Measurements from ENCODE around the gene ME3.

Gene ME3

GRCh38 chr11:86595451-86595850 is 77.0 kb downstream of the ME3 start:
- in situ Hi-C loops (cut with HindIII; ENCODE audit: low sequenced_read_pairs), result no loop called here
- DNase-seq (ENCODE audit: low read depth), result no peak
- no peak overlapping the region for H3K4me3 ChIP-seq (ENCODE audit: low read depth, low read length)
- no peak for TF ChIP-seq CTCF (IDR thresholded peaks at IDR 0.05; ENCODE audit: low read depth, low read length, missing control alignments)

- TF ChIP-seq CTCF (IDR thresholded peaks at IDR 0.05; ENCODE audit: low read depth, low read length, missing control alignments), result no peak
- no peak for DNase-seq (ENCODE audit: low read depth)
- in situ Hi-C loops (cut with HindIII; ENCODE audit: low sequenced_read_pairs), result no loop called here
- no peak overlapping the region for H3K4me3 ChIP-seq (ENCODE audit: low read depth, low read length)
Observed at GRCh38 chr11:86594746-86595145, 77.7 kb downstream of the ME3 start.

- DNase-seq (ENCODE audit: low read depth), result no peak
- no peak for TF ChIP-seq CTCF (IDR thresholded peaks at IDR 0.05; ENCODE audit: low read depth, low read length, missing control alignments)
- in situ Hi-C loops (cut with HindIII; ENCODE audit: low sequenced_read_pairs), result no loop called here
- no peak overlapping the region for H3K4me3 ChIP-seq (ENCODE audit: low read depth, low read length)
Observed at GRCh38 chr11:86593833-86594232, 78.6 kb downstream of the ME3 start.

- no peak for TF ChIP-seq CTCF (IDR thresholded peaks at IDR 0.05; ENCODE audit: low read depth, low read length, missing control alignments)
- in situ Hi-C loops (cut with HindIII; ENCODE audit: low sequenced_read_pairs), result no loop called here
- peak; percentile 49 for DNase-seq (ENCODE audit: low read depth)
- H3K4me3 ChIP-seq (ENCODE audit: low read depth, low read length), result no peak overlapping the region
Observed at GRCh38 chr11:86592659-86593451, 79.6 kb downstream of the ME3 start.

GRCh38 chr11:86592047-86592591 is 80.3 kb downstream of the ME3 start:
- no peak overlapping the region for H3K4me3 ChIP-seq (ENCODE audit: low read depth, low read length)
- DNase-seq (ENCODE audit: low read depth), result no peak
- in situ Hi-C loops (cut with HindIII; ENCODE audit: low sequenced_read_pairs), result no loop called here
- no peak for TF ChIP-seq CTCF (IDR thresholded peaks at IDR 0.05; ENCODE audit: low read depth, low read length, missing control alignments)

GRCh38 chr11:86591631-86592030 is 80.8 kb downstream of the ME3 start:
- in situ Hi-C loops (cut with HindIII; ENCODE audit: low sequenced_read_pairs), result no loop called here
- DNase-seq (ENCODE audit: low read depth), result no peak
- H3K4me3 ChIP-seq (ENCODE audit: low read depth, low read length), result no peak overlapping the region
- no peak for TF ChIP-seq CTCF (IDR thresholded peaks at IDR 0.05; ENCODE audit: low read depth, low read length, missing control alignments)

All from astrocyte of the cerebellum (primary cell).